Kidney (tissue), 22 donors: ENCODE measurements around the gene CCR6. TPM values are rescaled to one million over a fixed set of nuclear protein-coding genes. Genes with fewer than 3 reads are reported as not detected.
A peak's percentile ranks its signal among the peaks of the same experiment; 100 is the strongest.

Source experiments
- DNase-seq, 5 donors: peaks; one replicate each; pipeline ENCODE4 v3.0.0-alpha.2; 2013 to 2020
- FAIRE-seq: peaks from 2 replicates; lab custom pipeline; 2012; peaks lifted over from hg19 to GRCh38; lab: Jason Lieb, UNC
- H3K27ac ChIP-seq, 2 donors: one replicate each; pipeline ENCODE4 v1.7.0; 2013; ENCODE audit warnings: low read depth in 2 of 2, low read length in 2 of 2, inconsistent platforms in 1 of 2
- H3K27me3 ChIP-seq: one replicate; pipeline ENCODE4 v1.7.1; 2013; ENCODE audit warnings: low read length, inconsistent platforms; ENCODE audit not compliant: control insufficient read depth, insufficient read depth
- H3K36me3 ChIP-seq, 3 donors: one replicate each; pipeline versions ENCODE4 v1.7.0 to v1.7.1; 2013; ENCODE audit warnings: low read length in 3 of 3, control low read depth in 1 of 3, inconsistent platforms in 1 of 3; ENCODE audit not compliant: insufficient read depth in 3 of 3, control insufficient read depth in 2 of 3
- H3K4me1 ChIP-seq, 3 donors: one replicate each; pipeline versions ENCODE4 v1.7.0 to v1.7.1; 2013; ENCODE audit warnings: low read length in 3 of 3, inconsistent platforms in 1 of 3, low read depth in 1 of 3; ENCODE audit not compliant: control insufficient read depth in 2 of 3, insufficient read depth in 2 of 3
- H3K4me3 ChIP-seq, 3 donors: one replicate each; pipeline versions ENCODE4 v1.7.0 to v1.8.1; 2013; ENCODE audit warnings: low read length in 3 of 3, control low read depth in 1 of 3, inconsistent platforms in 1 of 3
- H3K9ac ChIP-seq, 3 donors: one replicate each; pipeline versions ENCODE4 v1.7.0 to v1.7.1; 2013; ENCODE audit warnings: low read length in 3 of 3, control low read depth in 1 of 3, inconsistent platforms in 1 of 3
- H3K9me3 ChIP-seq, 3 donors: one replicate each; pipeline versions ENCODE4 v1.7.0 to v1.7.1; 2013; ENCODE audit warnings: low read length in 3 of 3, control low read depth in 1 of 3, inconsistent platforms in 1 of 3; ENCODE audit not compliant: control insufficient read depth in 2 of 3, insufficient read depth in 1 of 3
- intact Hi-C: fragments of 100-400 bp; cut with DNase I; formaldehyde crosslinking; loops from one replicate; pipeline ENCODE4 v1.11.1; 2022
- long read RNA-seq, 10 donors: library from polyadenylated mRNA in 1 of 10; unstranded in 1 of 10; transcript quantifications; one replicate each; pipeline ENCODE4 v2.0.0 and lab custom pipeline, GENCODE V29; 2021 to 2026
- polyA plus RNA-seq: library from polyadenylated mRNA; stranded (reverse); fragments of 350-450 nt; fragmentation: Illumina TruSeq; extraction: RNeasy Lipid Tissue Mini Kit (QIAGEN cat#74804); gene quantifications from one replicate; pipeline ENCODE4 v1.2.3, GENCODE V29; 2014; ENCODE audit warnings: low read depth, low replicate concordance; ENCODE audit not compliant: insufficient read depth
- total RNA-seq: library from RNA; stranded (reverse); fragmentation: NEBNext Ultra II Directional; extraction: Animal tissue kit (Norgen Biotek cat#: 25700); gene quantifications from one replicate; pipeline ENCODE4 v1.2.1, GENCODE V29; 2021
- TF ChIP-seq, protein P1 (sequence below): IDR thresholded peaks from 3 replicates; pipeline ENCODE4 v1.5.1; 2012; ENCODE audit warnings: mild to moderate bottlenecking, moderate library complexity, borderline replicate concordance; ENCODE audit not compliant: insufficient read depth; ENCODE audit errors: extremely low read depth
- donor health status: control.
- donor health status: control.
- donor health status: control.
- donor health status: control.
- donor health status: control.
- donor health status: DM: yes; HTN: yes; CAD: no.
- donor health status: Normal renal cell carcinoma (clear cell type).

Gene CCR6
- total RNA-seq (0.54 TPM), polyA plus RNA-seq (0.43 TPM)
- long read RNA-seq, donor 1, result 0 reads
- long read RNA-seq, donor 2, result 0 reads
- long read RNA-seq, donor 3, result 0 reads
- long read RNA-seq, donor 4, result 0 reads
- long read RNA-seq, donor 5, result 0 reads
- long read RNA-seq, donor 6, result 0 reads
- long read RNA-seq, donor 7, full-length matches to known transcripts, result 2 of 2 reads
- long read RNA-seq, donor 7, partial matches to known transcripts, result 0 of 2 reads
- long read RNA-seq, donor 7, other reads (novel, unspliced or antisense), result 0 of 2 reads
- long read RNA-seq, donor 8, result 0 reads
- long read RNA-seq, donor 9, result 0 reads
- long read RNA-seq, donor 10, result 0 reads

GRCh38 chr6:167122827-167123657 lies at the start of gene CCR6:
CCR6 (plus strand) TSS chr6:167123096; CDS start chr6:167136135, 13,039 bp downstream.
- no peak within 1 kb of the TSS for H3K4me3 ChIP-seq
- peaks cover 0 to 4% (median 2%) of the 10 kb centered on the region in 3 donors for H3K4me1 ChIP-seq
- DNase-seq (no peak), FAIRE-seq (no peak)
- H3K9ac ChIP-seq, result no peak within 1 kb of the TSS
- no peaks in the 10 kb centered on the region for H3K27me3 ChIP-seq
- TF ChIP-seq, protein P1, sequence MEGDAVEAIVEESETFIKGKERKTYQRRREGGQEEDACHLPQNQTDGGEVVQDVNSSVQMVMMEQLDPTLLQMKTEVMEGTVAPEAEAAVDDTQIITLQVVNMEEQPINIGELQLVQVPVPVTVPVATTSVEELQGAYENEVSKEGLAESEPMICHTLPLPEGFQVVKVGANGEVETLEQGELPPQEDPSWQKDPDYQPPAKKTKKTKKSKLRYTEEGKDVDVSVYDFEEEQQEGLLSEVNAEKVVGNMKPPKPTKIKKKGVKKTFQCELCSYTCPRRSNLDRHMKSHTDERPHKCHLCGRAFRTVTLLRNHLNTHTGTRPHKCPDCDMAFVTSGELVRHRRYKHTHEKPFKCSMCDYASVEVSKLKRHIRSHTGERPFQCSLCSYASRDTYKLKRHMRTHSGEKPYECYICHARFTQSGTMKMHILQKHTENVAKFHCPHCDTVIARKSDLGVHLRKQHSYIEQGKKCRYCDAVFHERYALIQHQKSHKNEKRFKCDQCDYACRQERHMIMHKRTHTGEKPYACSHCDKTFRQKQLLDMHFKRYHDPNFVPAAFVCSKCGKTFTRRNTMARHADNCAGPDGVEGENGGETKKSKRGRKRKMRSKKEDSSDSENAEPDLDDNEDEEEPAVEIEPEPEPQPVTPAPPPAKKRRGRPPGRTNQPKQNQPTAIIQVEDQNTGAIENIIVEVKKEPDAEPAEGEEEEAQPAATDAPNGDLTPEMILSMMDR, result no peak
- no peak within 1 kb of the TSS for H3K27ac ChIP-seq
- no peaks in the 10 kb centered on the region for H3K36me3 ChIP-seq
- no peaks in the 10 kb centered on the region for H3K9me3 ChIP-seq
- intact Hi-C loops, result no loop called here

DNA sequence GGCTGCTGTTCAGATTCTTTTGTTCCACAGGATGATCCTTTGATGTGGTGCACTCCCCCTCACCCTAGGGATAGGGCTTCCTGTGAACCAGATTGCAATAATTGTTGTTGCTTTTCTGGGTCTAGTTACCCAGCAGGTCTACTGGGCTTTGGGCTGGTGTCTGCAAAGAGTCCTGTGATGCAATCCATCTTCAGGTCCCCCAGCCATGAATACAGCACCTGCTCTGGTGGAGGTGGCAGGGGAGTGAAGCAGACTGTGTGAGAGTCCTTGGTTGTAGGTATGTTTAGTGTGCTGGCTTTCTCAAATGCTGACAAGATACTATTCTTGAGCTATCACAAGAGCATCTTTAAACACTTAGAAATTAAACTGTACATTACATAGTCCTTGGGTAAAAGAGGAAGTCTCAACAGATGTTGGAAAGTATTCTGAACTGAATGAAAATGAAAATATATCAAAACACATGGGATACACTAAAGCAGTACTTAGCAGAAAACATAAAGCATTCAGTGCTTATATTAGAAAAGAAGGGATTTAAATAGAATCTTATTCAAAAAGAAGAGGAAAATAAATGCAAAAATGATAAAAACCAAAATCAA lies 49.1 kb upstream of the CCR6 start:
- Histone ChIP-seq H3K4me1 (no peaks in the 10 kb centered on the region), H3K4me3 (no peak overlapping the region), H3K9ac (no peak overlapping the region), H3K27ac (no peak overlapping the region), H3K36me3 (no peaks in the 10 kb centered on the region), H3K9me3 (no peaks in the 10 kb centered on the region), H3K27me3 (no peaks in the 10 kb centered on the region)
- intact Hi-C loops, result no loop called here
- TF ChIP-seq, protein P1, result no peak
- DNase-seq, result no peak
- no peak for FAIRE-seq

DNA sequence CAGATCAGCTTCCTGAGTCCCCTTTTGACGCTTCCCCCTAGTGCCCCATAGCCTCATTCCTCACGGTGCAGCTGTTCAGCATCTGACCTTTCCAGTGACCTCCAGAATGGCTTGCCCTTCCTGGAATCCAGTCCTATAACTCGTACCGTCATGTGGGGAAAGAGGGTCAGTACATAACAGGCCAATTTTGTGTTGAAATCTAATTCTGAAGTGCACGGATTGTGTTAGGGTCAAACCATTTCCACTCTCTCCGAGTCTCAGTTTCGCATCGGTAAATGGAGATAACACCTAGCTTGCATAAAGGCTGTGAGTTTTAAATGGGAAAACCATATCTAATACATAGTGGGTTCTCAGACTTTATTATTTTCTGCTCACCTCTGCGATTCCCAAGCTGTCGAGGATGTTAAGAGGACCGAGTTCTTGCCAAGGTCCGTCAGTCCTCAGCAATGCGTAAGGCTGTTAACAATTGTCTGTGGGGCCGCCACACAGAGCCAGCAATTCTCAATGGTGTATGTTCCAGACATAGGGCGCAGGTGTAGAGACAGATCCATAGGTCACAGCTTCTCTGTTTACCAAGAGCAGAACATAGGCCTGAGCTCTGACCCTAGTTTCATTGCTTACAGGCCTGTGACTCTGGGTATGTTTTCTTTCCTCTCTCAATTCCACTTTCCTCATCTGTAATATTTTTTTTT lies 45.5 kb upstream of the CCR6 start:
- DNase-seq, result peak in 3 of 5 donors; percentile 47 to 67 (median 49)
- no peak for FAIRE-seq
- no peak overlapping the region for H3K27ac ChIP-seq
- no peaks in the 10 kb centered on the region for H3K27me3 ChIP-seq
- no peaks in the 10 kb centered on the region for H3K9me3 ChIP-seq
- H3K9ac ChIP-seq, result no peak overlapping the region
- H3K4me3 ChIP-seq, result no peak overlapping the region
- no peaks in the 10 kb centered on the region for H3K36me3 ChIP-seq
- no peaks in the 10 kb centered on the region for H3K4me1 ChIP-seq
- intact Hi-C loops, result no loop called here
- TF ChIP-seq, protein P1, result no peak
